DND-41 (cell line): ENCODE results near the gene GATB.

ENCODE experiments used
- EZH2 ChIP-seq: IDR thresholded peaks from 3 replicates; pipeline ENCODE4 v1.6.1; 2012; ENCODE audit warnings: borderline replicate concordance, low read depth, mild to moderate bottlenecking, moderate library complexity, low read length, inconsistent platforms; ENCODE audit not compliant: severe bottlenecking
- TF ChIP-seq, protein P1 (sequence below): IDR thresholded peaks from 2 replicates; pipeline ENCODE4 v1.5.1; 2012; ENCODE audit warnings: borderline replicate concordance, low read length, moderate library complexity, mild to moderate bottlenecking; ENCODE audit not compliant: poor library complexity, severe bottlenecking; ENCODE audit errors: extremely low read depth

DNA sequence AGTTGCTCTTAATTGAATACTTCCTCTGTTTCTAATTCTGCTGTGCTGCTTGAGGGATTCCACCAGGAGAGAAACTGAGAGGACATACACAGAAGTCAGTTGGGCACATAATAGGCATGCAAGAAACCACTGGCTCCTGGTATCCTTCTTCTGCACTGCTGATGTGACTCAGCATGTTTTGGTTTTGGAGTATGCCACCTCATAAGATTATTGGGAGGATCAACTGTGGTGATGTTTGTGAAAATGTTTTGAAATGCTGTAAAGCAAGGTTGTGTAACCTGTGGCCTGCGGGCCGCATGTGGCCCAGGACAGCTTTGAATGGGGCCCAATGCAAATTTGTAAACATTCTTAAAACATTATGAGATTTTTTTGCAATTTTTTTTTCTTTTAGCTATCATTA is 119.6 kb downstream of the GATB start:
- TF ChIP-seq, protein P1, sequence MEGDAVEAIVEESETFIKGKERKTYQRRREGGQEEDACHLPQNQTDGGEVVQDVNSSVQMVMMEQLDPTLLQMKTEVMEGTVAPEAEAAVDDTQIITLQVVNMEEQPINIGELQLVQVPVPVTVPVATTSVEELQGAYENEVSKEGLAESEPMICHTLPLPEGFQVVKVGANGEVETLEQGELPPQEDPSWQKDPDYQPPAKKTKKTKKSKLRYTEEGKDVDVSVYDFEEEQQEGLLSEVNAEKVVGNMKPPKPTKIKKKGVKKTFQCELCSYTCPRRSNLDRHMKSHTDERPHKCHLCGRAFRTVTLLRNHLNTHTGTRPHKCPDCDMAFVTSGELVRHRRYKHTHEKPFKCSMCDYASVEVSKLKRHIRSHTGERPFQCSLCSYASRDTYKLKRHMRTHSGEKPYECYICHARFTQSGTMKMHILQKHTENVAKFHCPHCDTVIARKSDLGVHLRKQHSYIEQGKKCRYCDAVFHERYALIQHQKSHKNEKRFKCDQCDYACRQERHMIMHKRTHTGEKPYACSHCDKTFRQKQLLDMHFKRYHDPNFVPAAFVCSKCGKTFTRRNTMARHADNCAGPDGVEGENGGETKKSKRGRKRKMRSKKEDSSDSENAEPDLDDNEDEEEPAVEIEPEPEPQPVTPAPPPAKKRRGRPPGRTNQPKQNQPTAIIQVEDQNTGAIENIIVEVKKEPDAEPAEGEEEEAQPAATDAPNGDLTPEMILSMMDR = no peak
- no peak for TF ChIP-seq EZH2
